ENCODE measurements around the gene PARP1. TPM values are rescaled to one million over a fixed set of nuclear protein-coding genes. Genes with fewer than 3 reads are reported as not detected.

The PARP1 gene
- total RNA-seq, 1 experiment from 2014 or later: 127 TPM

DNA sequence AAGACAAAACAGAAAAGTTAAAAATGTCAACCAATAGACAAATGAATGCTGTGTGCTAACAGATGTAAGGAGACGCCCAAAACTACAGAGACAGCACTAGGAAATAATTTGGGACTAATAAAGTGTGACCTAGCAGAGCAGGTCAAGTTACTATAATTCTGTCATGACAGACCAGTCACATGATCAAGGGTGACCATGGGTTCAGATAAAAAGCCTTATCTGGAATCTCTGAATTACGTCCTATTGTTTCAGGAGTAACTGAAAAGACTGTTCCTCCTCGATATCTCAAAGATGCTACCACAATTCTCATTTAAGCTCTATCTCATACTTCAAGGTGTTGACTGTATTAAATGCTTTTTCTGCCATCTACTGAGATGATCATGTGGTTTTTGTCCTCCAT lies 31.6 kb downstream of the PARP1 start:
- Histone ChIP-seq H3K4me1 (ENCODE audit: control insufficient read depth, insufficient read depth, low read length) (no peaks in the 10 kb centered on the region), H3K4me3 (ENCODE audit: low read depth in 2 of 2, low read length in 2 of 2) (no peak overlapping the region), H3K36me3 (ENCODE audit: control insufficient read depth, insufficient read depth, low read length) (peaks cover 42% of the 10 kb centered on the region), H3K9me3 (ENCODE audit: control insufficient read depth, insufficient read depth, low read depth, low read length) (no peaks in the 10 kb centered on the region), H3K27ac (ENCODE audit: low read length) (no peak overlapping the region), H3K27me3 (ENCODE audit: control insufficient read depth, insufficient read depth, low read length) (no peaks in the 10 kb centered on the region)
- no TSS peak for BruUV-seq (replicated peaks)
- POLR2A ChIA-PET: no interaction called here
- no peak for TF ChIP-seq POLR2AphosphoS5 (IDR thresholded peaks at IDR 0.05; ENCODE audit: low read depth, low read length)
- no peak for TF ChIP-seq REST (IDR thresholded peaks at IDR 0.05; ENCODE audit: insufficient read depth in 1 of 2, low read depth in 2 of 2, low read length in 1 of 2)
- no peak for TF ChIP-seq TCF7L2 (IDR thresholded peaks at IDR 0.05; ENCODE audit: low read depth, low read length)
- TF ChIP-seq, protein P1, sequence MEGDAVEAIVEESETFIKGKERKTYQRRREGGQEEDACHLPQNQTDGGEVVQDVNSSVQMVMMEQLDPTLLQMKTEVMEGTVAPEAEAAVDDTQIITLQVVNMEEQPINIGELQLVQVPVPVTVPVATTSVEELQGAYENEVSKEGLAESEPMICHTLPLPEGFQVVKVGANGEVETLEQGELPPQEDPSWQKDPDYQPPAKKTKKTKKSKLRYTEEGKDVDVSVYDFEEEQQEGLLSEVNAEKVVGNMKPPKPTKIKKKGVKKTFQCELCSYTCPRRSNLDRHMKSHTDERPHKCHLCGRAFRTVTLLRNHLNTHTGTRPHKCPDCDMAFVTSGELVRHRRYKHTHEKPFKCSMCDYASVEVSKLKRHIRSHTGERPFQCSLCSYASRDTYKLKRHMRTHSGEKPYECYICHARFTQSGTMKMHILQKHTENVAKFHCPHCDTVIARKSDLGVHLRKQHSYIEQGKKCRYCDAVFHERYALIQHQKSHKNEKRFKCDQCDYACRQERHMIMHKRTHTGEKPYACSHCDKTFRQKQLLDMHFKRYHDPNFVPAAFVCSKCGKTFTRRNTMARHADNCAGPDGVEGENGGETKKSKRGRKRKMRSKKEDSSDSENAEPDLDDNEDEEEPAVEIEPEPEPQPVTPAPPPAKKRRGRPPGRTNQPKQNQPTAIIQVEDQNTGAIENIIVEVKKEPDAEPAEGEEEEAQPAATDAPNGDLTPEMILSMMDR (IDR thresholded peaks at IDR 0.05): no peak
- no peak for TF ChIP-seq SIN3A (IDR thresholded peaks at IDR 0.05; ENCODE audit: borderline replicate concordance, insufficient read depth, low read depth, low read length)
- CTCF ChIA-PET: no interaction called here
- in situ Hi-C loops (cut with HindIII; ENCODE audit: low pct_unique_long_range_greater_than_20kb, low sequenced_read_pairs): no loop called here
- intact Hi-C loops (cut with micrococcal nuclease; ENCODE audit: unreplicated experiment): no loop called here
- DNase-seq (ENCODE audit: low read depth, low spot score): no peak
- no peak for ATAC-seq

- peaks cover 34% of the 10 kb centered on the region for H3K36me3 ChIP-seq (ENCODE audit: control insufficient read depth, insufficient read depth, low read length)
- BruUV-seq (replicated peaks): no TSS peak
- H3K27ac ChIP-seq (ENCODE audit: low read length): no peak overlapping the region
- no peaks in the 10 kb centered on the region for H3K27me3 ChIP-seq (ENCODE audit: control insufficient read depth, insufficient read depth, low read length)
- DNase-seq (ENCODE audit: low read depth, low spot score): no peak
- H3K4me3 ChIP-seq (ENCODE audit: low read depth in 2 of 2, low read length in 2 of 2): no peak overlapping the region
- ChIA-PET POLR2A (no interaction called here), CTCF (no interaction called here)
- TF ChIP-seq POLR2AphosphoS5 (IDR thresholded peaks at IDR 0.05; ENCODE audit: low read depth, low read length) (no peak), REST (IDR thresholded peaks at IDR 0.05; ENCODE audit: insufficient read depth in 1 of 2, low read depth in 2 of 2, low read length in 1 of 2) (no peak), TCF7L2 (IDR thresholded peaks at IDR 0.05; ENCODE audit: low read depth, low read length) (no peak), SIN3A (IDR thresholded peaks at IDR 0.05; ENCODE audit: borderline replicate concordance, insufficient read depth, low read depth, low read length) (no peak)
- TF ChIP-seq, protein P1 (IDR thresholded peaks at IDR 0.05): no peak
- no peaks in the 10 kb centered on the region for H3K4me1 ChIP-seq (ENCODE audit: control insufficient read depth, insufficient read depth, low read length)
- in situ Hi-C loops (cut with HindIII; ENCODE audit: low pct_unique_long_range_greater_than_20kb, low sequenced_read_pairs): no loop called here
- no peaks in the 10 kb centered on the region for H3K9me3 ChIP-seq (ENCODE audit: control insufficient read depth, insufficient read depth, low read depth, low read length)
- ATAC-seq: no peak
- intact Hi-C loops (cut with micrococcal nuclease; ENCODE audit: unreplicated experiment): no loop called here
Measured at GRCh38 chr1:226373376-226373775, 34.5 kb downstream of the PARP1 start.
